Panc1 (cell line): Measurements from ENCODE around the gene SETDB1. TPM values are rescaled to one million over a fixed set of nuclear protein-coding genes. Genes with fewer than 3 reads are reported as not detected.

Experiments used
- ATAC-seq: fragments of 200-7000 bp; cut with Tn5 transposase; 2 replicates; pipeline ENCODE4 v1.9.1; 2020; ENCODE audit warnings: mild to moderate bottlenecking, moderate library complexity
- BruUV-seq: library from RNA; stranded (reverse); fragments of 400-500 nt; replicated peaks from 2 replicates; lab custom pipeline; 2021; lab: Mats Ljungman, UMichigan
- CTCF ChIA-PET: fragments of 300-600 bp; sonication (Branson Sonifier 250); formaldehyde crosslinking; loops from one replicate; lab custom pipeline; 2022; ENCODE audit warnings: antibody characterized with exemption; lab: Charles Lee
- POLR2A ChIA-PET: fragments of 300-600 bp; sonication (Branson Sonifier 250); formaldehyde crosslinking; loops from one replicate; lab custom pipeline; 2022; ENCODE audit warnings: antibody characterized with exemption; lab: Charles Lee
- DNase-seq: peaks from one replicate; pipeline ENCODE4 v3.0.0-alpha.2; 2010; ENCODE audit warnings: low read depth, low spot score
- H3K27ac ChIP-seq: 2 replicates; pipeline ENCODE4 v1.5.1; 2011; ENCODE audit warnings: mild to moderate bottlenecking, low read length, inconsistent platforms
- H3K27me3 ChIP-seq: fragments of 200-500 bp; sonication (Bioruptor generic); 2 replicates; pipeline ENCODE4 v1.6.0; 2014; ENCODE audit warnings: low read length, inconsistent platforms; ENCODE audit not compliant: control insufficient read depth, insufficient read depth
- H3K36me3 ChIP-seq: fragments of 200-500 bp; sonication (Bioruptor generic); 2 replicates; pipeline ENCODE4 v1.5.1; 2014; ENCODE audit warnings: inconsistent platforms, mild to moderate bottlenecking, low read length, moderate library complexity; ENCODE audit not compliant: control insufficient read depth, insufficient read depth
- H3K4me1 ChIP-seq: 2 replicates; pipeline ENCODE4 v1.5.1; 2011; ENCODE audit warnings: inconsistent platforms, mild to moderate bottlenecking, low read length, moderate library complexity; ENCODE audit not compliant: control insufficient read depth, insufficient read depth
- H3K4me3 ChIP-seq, 2 experiments: 2 replicates each; pipeline ENCODE4 v1.5.1; 2011 to 2012; ENCODE audit warnings: low read depth in 2 of 2, low read length in 2 of 2, mild to moderate bottlenecking in 2 of 2, inconsistent platforms in 1 of 2, moderate library complexity in 1 of 2
- H3K9me3 ChIP-seq: fragments of 200-500 bp; sonication (Bioruptor generic); 2 replicates; pipeline ENCODE4 v1.5.1; 2014; ENCODE audit warnings: low read depth, mild to moderate bottlenecking, inconsistent platforms, low read length, moderate library complexity; ENCODE audit not compliant: control insufficient read depth, insufficient read depth
- CTCF ChIP-seq: fragments of 450-650 bp; IDR thresholded peaks from 2 replicates; pipeline ENCODE4 v1.5.1; 2017; ENCODE audit warnings: mild to moderate bottlenecking
- POLR2AphosphoS5 ChIP-seq: IDR thresholded peaks from 2 replicates; pipeline ENCODE4 v1.6.1; 2012; ENCODE audit warnings: mild to moderate bottlenecking, low read depth, low read length, moderate library complexity
- SIN3A ChIP-seq: IDR thresholded peaks from 2 replicates; pipeline ENCODE4 v1.6.1; 2012; ENCODE audit warnings: low read depth, mild to moderate bottlenecking, low read length, moderate library complexity, borderline replicate concordance; ENCODE audit not compliant: insufficient read depth
- TCF7L2 ChIP-seq: IDR thresholded peaks from 2 replicates; pipeline ENCODE4 v1.6.1; 2011; ENCODE audit warnings: mild to moderate bottlenecking, low read depth, low read length, inconsistent platforms
- in situ Hi-C: cut with HindIII; loops from 2 replicates; pipeline ENCODE4 v1.10.0; 2016; ENCODE audit warnings: low sequenced_read_pairs, low pct_unique_long_range_greater_than_20kb
- intact Hi-C: fragments of 100-400 bp; cut with micrococcal nuclease; formaldehyde crosslinking; loops from one replicate; pipeline ENCODE4 v1.10.0; 2022; ENCODE audit not compliant: unreplicated experiment
- total RNA-seq: library from RNA; stranded (reverse); gene quantifications from one replicate; pipeline ENCODE4 v1.2.1, GENCODE V29; 2021; ENCODE audit not compliant: unreplicated experiment
- TF ChIP-seq, protein P1 (sequence below), 2 experiments: IDR thresholded peaks; 2 replicates each; pipeline ENCODE4 v1.6.1; 2011 to 2012; ENCODE audit warnings: low read depth in 2 of 2, control low read depth in 1 of 2, low read length in 1 of 2, mild to moderate bottlenecking in 1 of 2, moderate library complexity in 1 of 2; ENCODE audit not compliant: insufficient read depth in 1 of 2

Gene SETDB1
- total RNA-seq, 1 experiment from 2014 or later: 43.3 TPM

DNA sequence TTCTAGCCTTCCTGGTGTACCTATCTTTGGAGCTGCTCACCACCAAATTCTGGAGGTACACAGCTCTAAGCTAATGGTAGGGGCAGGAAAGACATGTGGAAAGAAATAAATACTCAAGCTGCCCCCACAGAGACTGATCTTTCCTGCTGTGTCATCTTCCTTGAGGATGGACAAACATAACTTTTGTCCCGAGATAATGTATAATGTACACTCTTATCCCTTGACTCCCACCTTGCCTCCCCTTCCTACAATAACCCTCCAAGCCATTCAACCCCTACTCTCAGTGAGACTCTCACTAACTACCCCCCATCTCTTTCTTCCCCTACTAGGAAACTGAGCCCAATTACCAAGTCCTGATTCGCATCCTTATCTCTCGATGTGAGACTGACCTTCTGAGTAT is 68.1 kb downstream of the SETDB1 start:
- H3K4me1 ChIP-seq: peaks cover 5% of the 10 kb centered on the region; the same call in 1 of the 2 replicates
- no peaks in the 10 kb centered on the region for H3K9me3 ChIP-seq
- H3K27ac ChIP-seq: no peak overlapping the region
- intact Hi-C loops (no loop called here), in situ Hi-C loops (no loop called here)
- ChIA-PET CTCF (interaction anchor here (0.5 kb wide), 1 partner anchor 606 kb away, joined by 5 read pairs; no protein-coding TSS in a partner anchor), POLR2A (no interaction called here)
- TF ChIP-seq TCF7L2 (no peak), SIN3A (no peak), CTCF (no peak), POLR2AphosphoS5 (no peak)
- TF ChIP-seq, protein P1, sequence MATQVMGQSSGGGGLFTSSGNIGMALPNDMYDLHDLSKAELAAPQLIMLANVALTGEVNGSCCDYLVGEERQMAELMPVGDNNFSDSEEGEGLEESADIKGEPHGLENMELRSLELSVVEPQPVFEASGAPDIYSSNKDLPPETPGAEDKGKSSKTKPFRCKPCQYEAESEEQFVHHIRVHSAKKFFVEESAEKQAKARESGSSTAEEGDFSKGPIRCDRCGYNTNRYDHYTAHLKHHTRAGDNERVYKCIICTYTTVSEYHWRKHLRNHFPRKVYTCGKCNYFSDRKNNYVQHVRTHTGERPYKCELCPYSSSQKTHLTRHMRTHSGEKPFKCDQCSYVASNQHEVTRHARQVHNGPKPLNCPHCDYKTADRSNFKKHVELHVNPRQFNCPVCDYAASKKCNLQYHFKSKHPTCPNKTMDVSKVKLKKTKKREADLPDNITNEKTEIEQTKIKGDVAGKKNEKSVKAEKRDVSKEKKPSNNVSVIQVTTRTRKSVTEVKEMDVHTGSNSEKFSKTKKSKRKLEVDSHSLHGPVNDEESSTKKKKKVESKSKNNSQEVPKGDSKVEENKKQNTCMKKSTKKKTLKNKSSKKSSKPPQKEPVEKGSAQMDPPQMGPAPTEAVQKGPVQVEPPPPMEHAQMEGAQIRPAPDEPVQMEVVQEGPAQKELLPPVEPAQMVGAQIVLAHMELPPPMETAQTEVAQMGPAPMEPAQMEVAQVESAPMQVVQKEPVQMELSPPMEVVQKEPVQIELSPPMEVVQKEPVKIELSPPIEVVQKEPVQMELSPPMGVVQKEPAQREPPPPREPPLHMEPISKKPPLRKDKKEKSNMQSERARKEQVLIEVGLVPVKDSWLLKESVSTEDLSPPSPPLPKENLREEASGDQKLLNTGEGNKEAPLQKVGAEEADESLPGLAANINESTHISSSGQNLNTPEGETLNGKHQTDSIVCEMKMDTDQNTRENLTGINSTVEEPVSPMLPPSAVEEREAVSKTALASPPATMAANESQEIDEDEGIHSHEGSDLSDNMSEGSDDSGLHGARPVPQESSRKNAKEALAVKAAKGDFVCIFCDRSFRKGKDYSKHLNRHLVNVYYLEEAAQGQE (IDR thresholded peaks at IDR 0.05; ENCODE audit: insufficient read depth in 1 of 2, low read depth in 2 of 2, low read length in 1 of 2): no peak
- no peaks in the 10 kb centered on the region for H3K36me3 ChIP-seq
- H3K4me3 ChIP-seq: no peak overlapping the region
- no peaks in the 10 kb centered on the region for H3K27me3 ChIP-seq
- DNase-seq (no peak), ATAC-seq (no peak)
- no TSS peak for BruUV-seq

GRCh38 chr1:150995460-150995859 is 69.3 kb downstream of the SETDB1 start:
- no peak for ATAC-seq
- intact Hi-C loops (no loop called here), in situ Hi-C loops (no loop called here)
- Histone ChIP-seq H3K4me1 (peaks cover 5% of the 10 kb centered on the region; the same call in 1 of the 2 replicates), H3K27ac (no peak overlapping the region), H3K36me3 (no peaks in the 10 kb centered on the region), H3K4me3 (no peak overlapping the region), H3K9me3 (no peaks in the 10 kb centered on the region), H3K27me3 (no peaks in the 10 kb centered on the region)
- TF ChIP-seq POLR2AphosphoS5: no peak
- no peak for TF ChIP-seq CTCF
- no peak for TF ChIP-seq TCF7L2
- TF ChIP-seq, protein P1 (IDR thresholded peaks at IDR 0.05; ENCODE audit: insufficient read depth in 1 of 2, low read depth in 2 of 2, low read length in 1 of 2): no peak
- TF ChIP-seq SIN3A: no peak
- POLR2A ChIA-PET: interaction anchor here (0.6 kb wide), 1 partner anchor 32 kb away, joined by 3 read pairs; no protein-coding TSS in a partner anchor
- CTCF ChIA-PET: interaction anchor here (0.6 to 1.8 kb wide), 7 partner anchors 9 to 241 kb away, joined by 3 to 13 read pairs (median 5); partner anchors contain the start of gene MINDY1
- DNase-seq: no peak
- BruUV-seq: no TSS peak
